Measurements from ENCODE around the gene ZNF385A.

ZNF385A gene

GRCh38 chr12:54418441-54419087 is 34.0 kb upstream of the ZNF385A start:
- H3K4me3 ChIP-seq (ENCODE audit: low read length, poor library complexity, severe bottlenecking), result peak overlapping the region; percentile 98
- H3K4me1 ChIP-seq (ENCODE audit: insufficient read depth, low read length, poor library complexity, severe bottlenecking), result peaks cover 64% of the 10 kb centered on the region
- no peaks in the 10 kb centered on the region for H3K36me3 ChIP-seq (ENCODE audit: insufficient read depth, low read length)
- H3K9me2 ChIP-seq (replicated peaks; ENCODE audit: low read depth, low read length), result no peaks in the 10 kb centered on the region
- TF ChIP-seq EZH2phosphoT487 (IDR thresholded peaks at IDR 0.05; ENCODE audit: borderline replicate concordance), result no peak
- TF ChIP-seq CTCF (conservative IDR thresholded peaks at IDR 0.05; ENCODE audit: low read length), result no peak
- peaks cover 7% of the 10 kb centered on the region for H4K20me1 ChIP-seq (ENCODE audit: insufficient read depth, low read length, poor library complexity, severe bottlenecking)
- H3K4me2 ChIP-seq (ENCODE audit: low read depth, low read length, poor library complexity, severe bottlenecking), result peak overlapping the region; percentile 100
- peaks cover 10% of the 10 kb centered on the region for H3K27me3 ChIP-seq (ENCODE audit: insufficient read depth, low read length, poor library complexity, severe bottlenecking)
- H2AFZ ChIP-seq (ENCODE audit: low read length), result no peak overlapping the region
- H3K9me3 ChIP-seq (ENCODE audit: insufficient read depth, low read depth, low read length), result no peaks in the 10 kb centered on the region
- peaks cover 65% of the 10 kb centered on the region for H3K79me2 ChIP-seq (ENCODE audit: insufficient read depth, low read length)
- H3F3A ChIP-seq (ENCODE audit: low read depth), result peaks cover 6% of the 10 kb centered on the region; the same call in 1 of the 2 replicates
- peak overlapping the region; percentile 99 for H3K9ac ChIP-seq (ENCODE audit: low read depth, low read length, poor library complexity, severe bottlenecking)

- H3K27me3 ChIP-seq (ENCODE audit: insufficient read depth, low read length, poor library complexity, severe bottlenecking), result peaks cover 10% of the 10 kb centered on the region
- peak overlapping the region; percentile 29; the same call in 1 of the 2 replicates for H2AFZ ChIP-seq (ENCODE audit: low read length)
- H3K36me3 ChIP-seq (ENCODE audit: insufficient read depth, low read length), result no peaks in the 10 kb centered on the region
- H3K4me1 ChIP-seq (ENCODE audit: insufficient read depth, low read length, poor library complexity, severe bottlenecking), result peaks cover 66% of the 10 kb centered on the region
- H3K9me3 ChIP-seq (ENCODE audit: insufficient read depth, low read depth, low read length), result no peaks in the 10 kb centered on the region
- H3K79me2 ChIP-seq (ENCODE audit: insufficient read depth, low read length), result peaks cover 72% of the 10 kb centered on the region
- H3K9ac ChIP-seq (ENCODE audit: low read depth, low read length, poor library complexity, severe bottlenecking), result peak overlapping the region; percentile 99
- peak overlapping the region; percentile 100 for H3K4me2 ChIP-seq (ENCODE audit: low read depth, low read length, poor library complexity, severe bottlenecking)
- no peak for TF ChIP-seq CTCF (conservative IDR thresholded peaks at IDR 0.05; ENCODE audit: low read length)
- no peak for TF ChIP-seq EZH2phosphoT487 (IDR thresholded peaks at IDR 0.05; ENCODE audit: borderline replicate concordance)
- peaks cover 7% of the 10 kb centered on the region for H4K20me1 ChIP-seq (ENCODE audit: insufficient read depth, low read length, poor library complexity, severe bottlenecking)
- H3K4me3 ChIP-seq (ENCODE audit: low read length, poor library complexity, severe bottlenecking), result peak overlapping the region; percentile 98
- H3F3A ChIP-seq (ENCODE audit: low read depth), result peaks cover 6% of the 10 kb centered on the region; the same call in 1 of the 2 replicates
- no peaks in the 10 kb centered on the region for H3K9me2 ChIP-seq (replicated peaks; ENCODE audit: low read depth, low read length)
These were observed 33.3 kb upstream of the ZNF385A start for GRCh38 chr12:54417712-54418440.

- Histone ChIP-seq H3K4me1 (ENCODE audit: insufficient read depth, low read length, poor library complexity, severe bottlenecking) (peaks cover 76% of the 10 kb centered on the region), H3K27me3 (ENCODE audit: insufficient read depth, low read length, poor library complexity, severe bottlenecking) (peaks cover 10% of the 10 kb centered on the region), H3K4me3 (ENCODE audit: low read length, poor library complexity, severe bottlenecking) (peak overlapping the region; percentile 98), H2AFZ (ENCODE audit: low read length) (no peak overlapping the region), H3K9ac (ENCODE audit: low read depth, low read length, poor library complexity, severe bottlenecking) (peak overlapping the region; percentile 99), H3K9me3 (ENCODE audit: insufficient read depth, low read depth, low read length) (no peaks in the 10 kb centered on the region), H4K20me1 (ENCODE audit: insufficient read depth, low read length, poor library complexity, severe bottlenecking) (peaks cover 12% of the 10 kb centered on the region), H3K79me2 (ENCODE audit: insufficient read depth, low read length) (peaks cover 81% of the 10 kb centered on the region), H3K4me2 (ENCODE audit: low read depth, low read length, poor library complexity, severe bottlenecking) (peak overlapping the region; percentile 100), H3F3A (ENCODE audit: low read depth) (peaks cover 6% of the 10 kb centered on the region; the same call in 1 of the 2 replicates), H3K36me3 (ENCODE audit: insufficient read depth, low read length) (no peaks in the 10 kb centered on the region), H3K9me2 (replicated peaks; ENCODE audit: low read depth, low read length) (no peaks in the 10 kb centered on the region)
- TF ChIP-seq CTCF (conservative IDR thresholded peaks at IDR 0.05; ENCODE audit: low read length) (no peak), EZH2phosphoT487 (IDR thresholded peaks at IDR 0.05; ENCODE audit: borderline replicate concordance) (no peak)
These were observed 32.4 kb upstream of the ZNF385A start for GRCh38 chr12:54416687-54417603.

Measured in Loucy (cell line).